GM12892 (cell line): ENCODE measurements around the gene PAK6.

Experiments used
- POLR2A ChIP-seq: IDR thresholded peaks from 2 replicates; pipeline ENCODE4 v1.6.1; 2011; ENCODE audit warnings: low read depth, low read length, control low read depth
- POLR2AphosphoS5 ChIP-seq: IDR thresholded peaks from 2 replicates; pipeline ENCODE4 v1.6.1; 2011; ENCODE audit warnings: low read depth, low read length, control low read depth
- TAF1 ChIP-seq: IDR thresholded peaks from 2 replicates; pipeline ENCODE4 v1.6.1; 2011; ENCODE audit warnings: low read depth, mild to moderate bottlenecking, control low read depth, low read length, borderline replicate concordance

DNA sequence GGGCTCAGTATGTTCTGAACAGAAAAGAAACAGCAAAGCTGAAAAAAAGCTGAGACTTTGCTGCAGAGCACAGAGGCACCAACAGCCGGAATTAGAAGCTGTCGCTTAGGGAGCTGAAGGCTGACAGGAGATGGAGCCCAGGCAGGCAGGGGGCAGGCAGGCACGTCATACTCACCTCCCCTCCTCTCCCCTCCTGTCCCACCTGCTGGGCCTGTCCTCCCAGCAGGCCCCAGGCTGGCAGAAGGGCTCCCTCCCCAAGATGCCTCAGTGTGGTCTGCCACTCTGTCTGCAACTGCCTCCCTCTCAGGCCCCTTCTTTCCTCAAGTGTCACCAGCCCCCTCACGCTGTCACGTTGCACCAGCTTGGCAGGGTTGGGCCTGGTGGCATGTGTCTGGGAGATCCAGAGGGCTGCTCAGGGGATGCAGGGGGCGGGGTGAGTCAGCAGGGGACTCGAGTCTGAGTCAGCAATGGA is 47.2 kb downstream of the PAK6 start:
- TF ChIP-seq POLR2A (no peak), TAF1 (no peak), POLR2AphosphoS5 (no peak)
